ENCODE data around the gene TMEM200B.
A peak's percentile ranks its signal among the peaks of the same experiment; 100 is the strongest.
"Not testable (repeated sequence)": the region's sequence is repeated elsewhere in the genome, so short reads cannot be mapped to it uniquely, and the experiment has no call there.

TMEM200B gene

GRCh38 chr1:29123887-29124365 lies at the start of gene TMEM200B:
TSS of gene TMEM200B (minus strand) at chr1:29123903. CDS start at chr1:29121828, 2,075 bp downstream.
- DNase-seq = no peak

GRCh38 chr1:29172415-29172939 lies 48.8 kb upstream of the TMEM200B start:
- DNase-seq = no peak

- DNase-seq = peak in 1 of 2 donors; percentile 33
These were observed 47.8 kb upstream of the TMEM200B start for GRCh38 chr1:29171521-29171920.

GRCh38 chr1:29171089-29171488 lies 47.4 kb upstream of the TMEM200B start:
- DNase-seq = no peak

GRCh38 chr1:29169976-29170375 lies 46.3 kb upstream of the TMEM200B start:
- DNase-seq = no peak

GRCh38 chr1:29167904-29168303 lies 44.2 kb upstream of the TMEM200B start:
- no peak for DNase-seq

- no peak for DNase-seq
These were observed 42.7 kb upstream of the TMEM200B start for GRCh38 chr1:29166291-29166878.

- no peak for DNase-seq
These were observed 40.9 kb upstream of the TMEM200B start for GRCh38 chr1:29164588-29164987.

- DNase-seq = no peak
These were observed 38.9 kb upstream of the TMEM200B start for GRCh38 chr1:29162476-29163138.

GRCh38 chr1:29162025-29162424 lies 38.3 kb upstream of the TMEM200B start:
- DNase-seq = no peak

GRCh38 chr1:29159773-29160172 lies 36.1 kb upstream of the TMEM200B start:
- DNase-seq = no peak

- no peak for DNase-seq
These were observed 33.5 kb upstream of the TMEM200B start for GRCh38 chr1:29157269-29157601.

GRCh38 chr1:29156543-29157268 lies 33.0 kb upstream of the TMEM200B start:
- no peak for DNase-seq

- DNase-seq = no peak
These were observed 28.5 kb upstream of the TMEM200B start for GRCh38 chr1:29152046-29152805.

GRCh38 chr1:29150346-29150745 lies 26.6 kb upstream of the TMEM200B start:
- DNase-seq = not testable (repeated sequence)

- no peak for DNase-seq
These were observed 25.2 kb upstream of the TMEM200B start for GRCh38 chr1:29148656-29149491.

GRCh38 chr1:29145739-29146437 lies 22.2 kb upstream of the TMEM200B start:
- no peak for DNase-seq

- DNase-seq = no peak
These were observed 20.5 kb upstream of the TMEM200B start for GRCh38 chr1:29144178-29144577.

GRCh38 chr1:29142714-29143113 lies 19.0 kb upstream of the TMEM200B start:
- no peak for DNase-seq

- no peak for DNase-seq
These were observed 12.8 kb upstream of the TMEM200B start for GRCh38 chr1:29136391-29136915.

- no peak for DNase-seq
These were observed 11.0 kb upstream of the TMEM200B start for GRCh38 chr1:29134695-29135028.
